Measurements from ENCODE around the gene DCDC2B.

DNA sequence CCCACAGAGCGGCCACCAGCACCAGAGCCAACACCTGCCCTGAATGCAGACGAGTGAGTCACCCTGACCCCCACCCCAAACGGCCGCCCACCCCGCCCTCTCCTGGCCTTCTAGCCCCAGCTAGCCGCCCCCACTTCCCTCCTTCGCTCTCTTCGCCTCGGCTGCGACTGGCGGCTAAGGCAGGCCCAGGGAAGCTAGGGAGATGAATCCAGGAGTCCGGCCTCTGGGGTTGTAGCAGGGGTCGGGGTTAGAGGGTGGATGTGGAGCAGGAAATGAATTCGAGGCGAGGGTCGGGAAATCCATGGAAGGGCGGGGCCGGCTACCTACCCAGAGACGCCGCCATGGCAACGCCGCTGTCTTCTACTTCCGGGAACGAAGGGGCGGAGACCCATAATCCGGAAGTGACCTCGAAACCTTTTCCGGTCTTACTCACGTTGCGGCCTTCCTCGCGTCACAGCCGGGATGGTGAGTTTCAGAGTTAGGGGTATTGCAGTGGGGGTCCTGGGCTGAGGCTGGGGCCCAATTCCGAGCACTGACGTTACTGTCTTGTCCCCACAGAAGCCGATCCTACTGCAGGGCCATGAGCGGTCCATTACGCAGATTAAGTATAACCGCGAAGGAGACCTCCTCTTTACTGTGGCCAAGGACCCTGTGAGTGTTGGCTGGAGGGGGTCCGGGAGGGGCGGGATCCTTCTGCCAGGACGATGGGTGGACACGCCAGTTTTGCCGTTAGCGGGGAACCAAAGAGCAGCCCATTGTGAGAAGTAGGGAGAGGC, 13.3 kb downstream of the DCDC2B start, which contains the start of the genes EIF3I and TMEM234:
- TF ChIP-seq, protein P1, sequence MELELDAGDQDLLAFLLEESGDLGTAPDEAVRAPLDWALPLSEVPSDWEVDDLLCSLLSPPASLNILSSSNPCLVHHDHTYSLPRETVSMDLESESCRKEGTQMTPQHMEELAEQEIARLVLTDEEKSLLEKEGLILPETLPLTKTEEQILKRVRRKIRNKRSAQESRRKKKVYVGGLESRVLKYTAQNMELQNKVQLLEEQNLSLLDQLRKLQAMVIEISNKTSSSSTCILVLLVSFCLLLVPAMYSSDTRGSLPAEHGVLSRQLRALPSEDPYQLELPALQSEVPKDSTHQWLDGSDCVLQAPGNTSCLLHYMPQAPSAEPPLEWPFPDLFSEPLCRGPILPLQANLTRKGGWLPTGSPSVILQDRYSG (tag; conservative IDR thresholded peaks at IDR 0.05; ENCODE audit: low read depth) = no peak
- TF ChIP-seq, protein P2, sequence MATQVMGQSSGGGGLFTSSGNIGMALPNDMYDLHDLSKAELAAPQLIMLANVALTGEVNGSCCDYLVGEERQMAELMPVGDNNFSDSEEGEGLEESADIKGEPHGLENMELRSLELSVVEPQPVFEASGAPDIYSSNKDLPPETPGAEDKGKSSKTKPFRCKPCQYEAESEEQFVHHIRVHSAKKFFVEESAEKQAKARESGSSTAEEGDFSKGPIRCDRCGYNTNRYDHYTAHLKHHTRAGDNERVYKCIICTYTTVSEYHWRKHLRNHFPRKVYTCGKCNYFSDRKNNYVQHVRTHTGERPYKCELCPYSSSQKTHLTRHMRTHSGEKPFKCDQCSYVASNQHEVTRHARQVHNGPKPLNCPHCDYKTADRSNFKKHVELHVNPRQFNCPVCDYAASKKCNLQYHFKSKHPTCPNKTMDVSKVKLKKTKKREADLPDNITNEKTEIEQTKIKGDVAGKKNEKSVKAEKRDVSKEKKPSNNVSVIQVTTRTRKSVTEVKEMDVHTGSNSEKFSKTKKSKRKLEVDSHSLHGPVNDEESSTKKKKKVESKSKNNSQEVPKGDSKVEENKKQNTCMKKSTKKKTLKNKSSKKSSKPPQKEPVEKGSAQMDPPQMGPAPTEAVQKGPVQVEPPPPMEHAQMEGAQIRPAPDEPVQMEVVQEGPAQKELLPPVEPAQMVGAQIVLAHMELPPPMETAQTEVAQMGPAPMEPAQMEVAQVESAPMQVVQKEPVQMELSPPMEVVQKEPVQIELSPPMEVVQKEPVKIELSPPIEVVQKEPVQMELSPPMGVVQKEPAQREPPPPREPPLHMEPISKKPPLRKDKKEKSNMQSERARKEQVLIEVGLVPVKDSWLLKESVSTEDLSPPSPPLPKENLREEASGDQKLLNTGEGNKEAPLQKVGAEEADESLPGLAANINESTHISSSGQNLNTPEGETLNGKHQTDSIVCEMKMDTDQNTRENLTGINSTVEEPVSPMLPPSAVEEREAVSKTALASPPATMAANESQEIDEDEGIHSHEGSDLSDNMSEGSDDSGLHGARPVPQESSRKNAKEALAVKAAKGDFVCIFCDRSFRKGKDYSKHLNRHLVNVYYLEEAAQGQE (IDR thresholded peaks at IDR 0.05; ENCODE audit: borderline replicate concordance) = no peak
- TF ChIP-seq, protein P2 (CRISPR knock-in tag; IDR thresholded peaks at IDR 0.05; ENCODE audit: low read depth) = no peak
- TF ChIP-seq PRPF4 (IDR thresholded peaks at IDR 0.05; ENCODE audit: insufficient read depth, low read depth, low read length, poor library complexity, severe bottlenecking) (no peak), ZNF764 (CRISPR knock-in tag; IDR thresholded peaks at IDR 0.05; ENCODE audit: low read depth) (no peak), NEUROD1 (IDR thresholded peaks at IDR 0.05; ENCODE audit: borderline replicate concordance, low read depth, low read length, partially characterized antibody) (peak; percentile 21), SMC3 (conservative IDR thresholded peaks at IDR 0.05; ENCODE audit: insufficient read depth, low read depth, low read length) (no peak), FOXP1 (CRISPR knock-in tag; IDR thresholded peaks at IDR 0.05) (0 out of 2 replicates have a peak, but pooled peaks have one; percentile 12)
- TF ChIP-seq, protein P3, sequence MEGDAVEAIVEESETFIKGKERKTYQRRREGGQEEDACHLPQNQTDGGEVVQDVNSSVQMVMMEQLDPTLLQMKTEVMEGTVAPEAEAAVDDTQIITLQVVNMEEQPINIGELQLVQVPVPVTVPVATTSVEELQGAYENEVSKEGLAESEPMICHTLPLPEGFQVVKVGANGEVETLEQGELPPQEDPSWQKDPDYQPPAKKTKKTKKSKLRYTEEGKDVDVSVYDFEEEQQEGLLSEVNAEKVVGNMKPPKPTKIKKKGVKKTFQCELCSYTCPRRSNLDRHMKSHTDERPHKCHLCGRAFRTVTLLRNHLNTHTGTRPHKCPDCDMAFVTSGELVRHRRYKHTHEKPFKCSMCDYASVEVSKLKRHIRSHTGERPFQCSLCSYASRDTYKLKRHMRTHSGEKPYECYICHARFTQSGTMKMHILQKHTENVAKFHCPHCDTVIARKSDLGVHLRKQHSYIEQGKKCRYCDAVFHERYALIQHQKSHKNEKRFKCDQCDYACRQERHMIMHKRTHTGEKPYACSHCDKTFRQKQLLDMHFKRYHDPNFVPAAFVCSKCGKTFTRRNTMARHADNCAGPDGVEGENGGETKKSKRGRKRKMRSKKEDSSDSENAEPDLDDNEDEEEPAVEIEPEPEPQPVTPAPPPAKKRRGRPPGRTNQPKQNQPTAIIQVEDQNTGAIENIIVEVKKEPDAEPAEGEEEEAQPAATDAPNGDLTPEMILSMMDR (IDR thresholded peaks at IDR 0.05 in 2 of 3, conservative IDR thresholded peaks at IDR 0.05 in 1 of 3; ENCODE audit: insufficient read depth in 2 of 3, low read depth in 1 of 3, low read length in 3 of 3) = no peak

Measured in K562 (cell line).